Mucosa of gallbladder (tissue), 1 donor: ENCODE data around the gene PVALEF. TPM values are rescaled to one million over a fixed set of nuclear protein-coding genes. Genes with fewer than 3 reads are reported as not detected.
A peak's percentile ranks its signal among the peaks of the same experiment; 100 is the strongest.

Experiments
- DNase-seq: peaks from one replicate; pipeline ENCODE4 v3.0.0-alpha.2; 2020; ENCODE audit warnings: low spot score
- total RNA-seq: library from RNA; stranded (reverse); gene quantifications from one replicate; pipeline ENCODE4 v1.2.1, GENCODE V29; 2021
- donor health status: DM: no; HTN: no; CAD: no.

The PVALEF gene
- total RNA-seq, 1 donor from 2014 or later = not detected

GRCh38 chr17:81128774-81129173 lies 36.5 kb upstream of the PVALEF start:
- no peak for DNase-seq

- DNase-seq = no peak
Observed at GRCh38 chr17:81129289-81129688, 36.0 kb upstream of the PVALEF start.

- DNase-seq = no peak
Observed at GRCh38 chr17:81129711-81130367, 35.5 kb upstream of the PVALEF start.

DNA sequence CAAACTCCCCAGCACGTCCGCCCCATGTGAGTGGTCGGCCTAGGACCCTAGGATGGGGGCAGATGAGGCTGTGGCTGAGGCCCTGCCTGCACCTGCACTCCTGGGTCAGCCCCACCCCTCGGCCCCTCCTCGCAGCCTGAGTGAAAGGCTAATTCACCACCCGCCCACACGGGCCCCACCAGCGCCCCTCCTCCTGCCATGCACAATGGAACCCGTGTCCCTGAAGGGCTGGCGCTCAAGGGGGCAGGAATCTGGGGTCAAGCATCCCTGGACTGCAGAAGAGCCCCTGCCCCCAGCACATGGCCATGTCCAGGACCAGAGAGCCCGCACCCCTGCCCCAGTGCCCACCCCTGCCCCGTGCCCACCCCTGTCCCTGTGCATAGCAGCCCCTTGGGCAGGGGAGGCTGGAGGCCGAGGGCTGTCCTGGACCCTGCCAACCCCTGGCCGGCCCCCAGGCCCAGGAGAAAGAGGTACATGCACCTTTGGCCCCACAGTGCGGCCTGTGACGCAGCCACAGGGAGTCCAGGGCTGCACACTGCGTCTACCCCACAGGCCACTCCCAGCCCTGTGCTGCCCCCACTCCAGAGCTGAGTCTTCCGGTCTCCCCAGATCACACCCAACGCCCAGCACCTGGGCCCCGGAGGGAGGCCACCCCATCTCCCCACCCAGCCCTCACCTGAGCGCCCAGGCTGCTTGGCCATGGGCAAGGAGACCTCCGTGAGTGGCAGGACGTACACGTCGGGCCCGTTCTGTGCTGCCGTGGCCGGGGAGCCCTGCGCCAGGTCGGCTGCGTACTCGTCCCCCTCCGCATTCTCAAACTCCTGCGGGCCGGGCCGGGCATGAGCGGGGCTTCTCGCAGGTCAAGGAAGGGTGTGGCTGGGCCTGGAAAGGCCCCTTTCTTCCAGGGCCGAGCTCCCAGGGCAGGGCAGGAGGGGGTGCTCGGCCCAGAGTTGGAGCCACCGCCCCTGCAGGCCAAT lies 34.6 kb upstream of the PVALEF start:
- DNase-seq = no peak

DNA sequence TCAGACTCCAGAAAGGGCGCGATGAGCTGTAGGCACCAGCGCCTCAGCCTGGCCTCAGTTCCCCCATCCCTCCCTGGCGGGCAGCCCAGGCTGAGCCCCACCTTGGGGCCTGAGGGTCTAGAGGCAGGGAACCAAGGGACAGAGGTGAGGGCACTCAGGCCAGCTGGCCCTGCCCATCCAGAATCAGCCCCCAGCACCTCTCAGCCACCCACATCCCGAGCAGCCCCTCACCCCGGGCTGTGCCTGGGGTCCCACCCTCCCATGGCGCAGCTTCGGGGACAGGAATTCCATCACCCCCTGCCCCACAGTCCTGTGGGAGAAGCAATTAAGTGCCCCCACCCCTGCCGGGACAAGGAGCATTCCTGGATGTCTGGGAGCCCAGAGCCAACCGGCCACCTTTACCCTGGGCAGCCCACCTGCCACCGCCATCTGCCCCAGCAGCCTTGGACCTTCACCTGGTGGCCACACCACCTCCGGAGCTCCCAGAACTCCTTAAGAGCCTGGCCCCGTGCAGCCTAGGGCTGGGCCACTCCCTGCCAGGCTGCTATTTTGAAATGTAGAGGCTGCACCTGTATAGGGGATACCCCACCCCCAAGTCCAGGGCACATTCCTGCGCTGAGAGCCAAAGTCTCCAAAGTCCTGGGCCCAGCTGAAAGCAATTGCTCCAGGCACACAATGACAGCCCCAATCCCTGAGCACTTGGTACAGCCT lies 33.7 kb upstream of the PVALEF start:
- DNase-seq = peak; percentile 65

GRCh38 chr17:81132197-81132540 lies 33.1 kb upstream of the PVALEF start:
- no peak for DNase-seq

DNA sequence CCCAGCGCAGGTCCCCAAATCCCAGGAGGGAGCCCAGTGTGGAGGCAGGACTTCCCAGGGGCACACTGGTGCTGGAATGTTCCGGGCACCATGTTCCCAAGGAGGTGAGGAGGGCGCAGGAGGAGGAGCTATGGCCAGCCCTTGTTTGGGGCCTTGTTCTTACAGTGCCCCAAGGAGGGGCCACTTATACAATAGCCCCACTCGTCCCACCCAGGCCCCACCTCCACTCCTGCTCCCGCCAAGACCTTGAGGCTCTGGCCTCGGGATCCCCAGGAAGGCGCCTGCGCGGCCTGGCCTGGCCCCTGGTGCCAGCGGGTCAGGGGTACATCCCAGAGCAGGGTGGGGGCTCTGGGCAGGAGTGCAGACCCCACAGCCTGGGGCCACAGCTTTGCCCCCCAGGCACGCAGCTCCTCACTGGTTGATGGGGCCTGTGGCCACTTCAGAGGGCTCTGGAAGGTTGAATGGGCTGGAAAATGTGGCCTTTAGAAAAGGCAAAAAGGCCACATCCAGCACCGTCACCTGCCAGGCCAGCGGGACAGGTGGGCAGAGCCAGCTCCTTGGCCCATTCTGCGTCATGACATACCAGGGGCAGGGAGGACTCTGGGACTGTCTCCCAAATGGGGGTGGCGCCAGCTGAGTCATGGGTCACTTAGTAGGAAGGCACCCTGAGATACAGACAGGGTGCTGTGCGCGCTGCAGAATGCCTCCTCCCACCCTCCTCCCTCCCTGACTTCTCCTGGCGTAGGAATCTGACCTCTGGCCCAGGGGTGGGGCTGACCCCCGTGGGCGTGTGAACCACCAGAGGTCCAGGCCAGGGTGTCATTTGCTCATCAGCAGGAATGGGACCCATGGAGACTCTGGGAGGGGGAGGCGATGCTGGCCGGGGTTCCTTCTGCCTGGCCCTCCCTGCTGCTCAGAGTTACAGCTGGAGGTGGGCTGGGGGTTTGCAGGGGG lies 32.3 kb upstream of the PVALEF start:
- peak; percentile 58 for DNase-seq

- DNase-seq = no peak
Observed at GRCh38 chr17:81134064-81134781, 31.1 kb upstream of the PVALEF start.

DNA sequence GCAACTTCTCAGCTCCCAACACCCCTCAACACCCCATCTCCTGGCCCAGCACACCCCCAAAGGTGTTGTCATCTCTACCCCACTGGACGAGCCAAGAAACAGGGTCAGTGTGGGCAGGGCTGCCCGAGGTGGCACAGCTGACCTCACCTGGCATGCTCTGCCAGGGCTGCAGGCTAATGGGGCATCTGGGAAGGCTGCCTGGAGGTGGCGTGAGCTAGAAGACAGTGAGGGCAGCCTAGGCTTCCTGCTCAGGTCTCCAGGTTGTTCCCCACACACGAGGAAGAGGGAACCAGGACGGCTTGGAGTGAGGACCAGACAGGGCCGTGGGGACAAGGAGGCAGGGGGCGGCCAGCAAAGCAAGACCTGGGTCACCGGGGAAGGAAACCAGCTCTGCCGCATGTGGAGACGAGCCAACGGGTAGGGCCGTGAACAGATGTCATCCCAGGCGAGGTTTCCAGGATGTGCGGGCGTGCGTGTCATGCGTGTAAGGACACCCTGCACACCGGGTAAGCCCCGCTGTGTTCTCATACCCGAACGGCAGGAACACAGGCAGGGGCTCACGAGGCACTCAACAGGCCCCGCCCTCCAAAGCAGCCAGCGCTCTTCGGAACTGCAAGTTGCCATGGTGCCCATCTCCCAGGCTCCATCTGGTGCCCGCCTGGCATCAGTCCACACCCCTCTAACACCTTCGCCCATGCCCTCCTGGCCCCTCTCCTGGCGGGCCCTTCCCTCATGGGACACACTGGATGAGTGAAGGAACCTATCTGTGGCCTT lies 29.6 kb upstream of the PVALEF start:
- no peak for DNase-seq

- no peak for DNase-seq
Observed at GRCh38 chr17:81136366-81136765, 28.9 kb upstream of the PVALEF start.

DNA sequence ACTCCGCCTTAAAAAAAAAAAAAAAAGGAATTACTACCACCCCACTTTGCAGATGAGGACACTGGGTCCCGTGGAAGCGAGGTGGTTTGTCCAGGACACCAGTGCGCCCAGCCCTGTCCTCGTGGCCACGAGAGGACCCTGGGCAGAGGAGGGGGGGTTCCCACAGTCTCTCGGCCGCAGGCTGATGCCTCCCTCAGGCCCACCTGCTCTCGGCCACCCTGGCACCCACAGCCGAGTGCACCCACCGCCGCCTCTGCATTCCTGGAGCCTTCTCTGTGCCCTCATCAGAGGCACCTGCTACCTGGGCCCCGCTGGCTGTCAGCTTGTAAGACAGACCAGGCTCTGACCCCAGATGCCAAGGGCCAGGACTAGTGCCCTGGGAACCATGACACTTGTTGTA lies 28.1 kb upstream of the PVALEF start:
- no peak for DNase-seq

DNA sequence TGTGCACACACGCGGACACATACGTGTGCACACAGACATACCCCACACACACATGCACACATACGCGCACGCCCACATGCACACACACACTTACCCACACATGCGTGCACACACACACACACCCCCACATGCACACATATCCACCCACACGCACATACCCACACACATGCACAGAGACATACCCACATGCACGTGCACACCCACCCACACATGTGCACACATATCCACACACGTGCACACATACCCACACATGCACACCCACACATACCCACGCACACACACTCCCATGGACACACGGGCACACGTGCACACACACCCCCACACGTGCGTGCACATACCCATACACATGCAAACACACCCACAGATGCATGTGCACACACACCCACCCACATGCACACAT lies 27.2 kb upstream of the PVALEF start:
- no peak for DNase-seq

GRCh38 chr17:81138500-81138899 lies 26.8 kb upstream of the PVALEF start:
- DNase-seq = no peak

DNA sequence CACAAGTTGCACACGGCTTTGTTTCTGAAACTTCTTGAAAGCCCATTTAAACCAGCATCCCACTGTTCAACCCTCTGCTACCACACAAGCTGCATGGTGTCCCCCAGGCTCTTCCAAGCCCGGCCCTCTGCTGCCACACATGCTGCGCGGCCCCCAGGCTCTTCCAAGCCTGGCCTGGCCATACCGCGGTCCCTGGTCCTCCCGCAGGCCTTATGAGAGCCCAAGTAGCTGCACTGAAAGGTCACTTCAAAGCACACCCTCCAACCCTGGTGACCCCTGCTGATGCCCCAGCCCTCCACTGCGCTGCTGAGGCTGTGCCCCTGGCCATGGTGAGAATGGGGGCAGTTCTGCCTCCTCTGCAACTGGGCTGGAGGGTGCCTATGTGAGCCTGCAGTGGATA lies 25.9 kb upstream of the PVALEF start:
- no peak for DNase-seq

- no peak for DNase-seq
Observed at GRCh38 chr17:81140018-81140417, 25.3 kb upstream of the PVALEF start.

DNA sequence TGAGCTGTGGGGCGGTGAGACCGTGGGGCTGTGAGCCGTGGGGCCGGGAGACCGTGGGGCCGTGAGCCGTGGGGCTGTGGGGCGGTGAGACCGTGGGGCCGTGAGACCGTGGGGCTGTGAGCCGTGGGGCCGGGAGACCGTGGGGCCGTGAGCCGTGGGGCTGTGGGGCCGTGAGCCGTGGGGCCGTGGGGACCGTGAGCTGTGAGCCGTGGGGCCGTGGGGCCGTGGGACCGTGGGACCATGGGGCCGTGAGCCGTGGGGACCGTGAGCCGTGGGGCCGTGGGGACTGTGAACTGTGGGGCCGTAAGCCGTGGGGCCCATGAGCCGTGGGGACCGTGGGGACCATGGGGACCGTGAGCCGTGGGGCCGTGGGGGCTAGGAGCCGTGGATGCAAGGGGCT lies 24.6 kb upstream of the PVALEF start:
- DNase-seq = no peak

- peak; percentile 81 for DNase-seq
Observed at GRCh38 chr17:81142301-81143199, 22.8 kb upstream of the PVALEF start.

GRCh38 chr17:81143200-81143527 lies 22.1 kb upstream of the PVALEF start:
- DNase-seq = no peak
